Breast epithelium (tissue), 4 donors: ENCODE data around the gene TKT. TPM values are rescaled to one million over a fixed set of nuclear protein-coding genes. Genes with fewer than 3 reads are reported as not detected.

Source experiments
- DNase-seq, 2 donors: peaks; one replicate each; pipeline ENCODE4 v3.0.0-alpha.2; 2019; ENCODE audit warnings: low spot score in 2 of 2
- H3K27ac ChIP-seq, 2 donors: fragments of 200-600 bp; sonication (generic) in 1 of 2; one replicate each; pipeline ENCODE4 v1.5.1; 2016 to 2019; ENCODE audit warnings: mild to moderate bottlenecking in 1 of 2
- H3K27me3 ChIP-seq, 2 donors: fragments of 200-600 bp; sonication (generic) in 1 of 2; one replicate each; pipeline versions ENCODE4 v1.5.1 to v1.6.0; 2017 to 2019; ENCODE audit warnings: control low read depth in 1 of 2, mild to moderate bottlenecking in 1 of 2
- H3K36me3 ChIP-seq: fragments of 200-600 bp; one replicate; pipeline ENCODE4 v1.5.1; 2019
- H3K4me1 ChIP-seq, 2 donors: fragments of 200-600 bp; sonication (generic); one replicate each; pipeline ENCODE4 v1.5.1; 2016 to 2019; ENCODE audit warnings: control low read depth in 1 of 2
- H3K4me3 ChIP-seq, 3 donors: fragments of 200-600 bp; sonication (generic); 1 replicate in 2 of 3; 2 replicates in 1 of 3; pipeline ENCODE4 v1.5.1; 2016 to 2019; ENCODE audit warnings: mild to moderate bottlenecking in 3 of 3, moderate library complexity in 2 of 3
- H3K9me3 ChIP-seq, 2 donors: fragments of 200-600 bp; sonication (generic) in 1 of 2; one replicate each; pipeline ENCODE4 v1.5.1; 2016 to 2019; ENCODE audit warnings: control low read depth in 1 of 2
- POLR2A ChIP-seq: fragments of 450-650 bp; IDR thresholded peaks from one replicate; pipeline ENCODE4 v1.6.1; 2016; ENCODE audit warnings: antibody characterized with exemption, mild to moderate bottlenecking, moderate library complexity
- POLR2AphosphoS5 ChIP-seq, 3 donors: sonication (generic); formaldehyde crosslinking; IDR thresholded peaks; one replicate each; pipeline ENCODE4 v1.6.1; 2017; ENCODE audit warnings: antibody characterized with exemption in 3 of 3
- intact Hi-C: fragments of 100-400 bp; cut with DNase I; formaldehyde crosslinking; loops from one replicate; pipeline ENCODE4 v1.15.1; 2023; ENCODE audit warnings: low total_unique reads
- total RNA-seq, 3 donors: library from RNA; depleted of rRNA; stranded (reverse); fragments of >200 nt; gene quantifications; one replicate each; pipeline ENCODE4 v1.1.0, GENCODE V29; 2016
- TF ChIP-seq, protein P1 (sequence below), 3 donors: fragments of 450-650 bp; IDR thresholded peaks; one replicate each; pipeline ENCODE4 v1.5.1; 2016 to 2017; ENCODE audit warnings: antibody characterized with exemption in 3 of 3, mild to moderate bottlenecking in 3 of 3, moderate library complexity in 3 of 3

Gene TKT
- total RNA-seq, 3 donors from 2014 or later = 130 to 273 (median 131) TPM

DNA sequence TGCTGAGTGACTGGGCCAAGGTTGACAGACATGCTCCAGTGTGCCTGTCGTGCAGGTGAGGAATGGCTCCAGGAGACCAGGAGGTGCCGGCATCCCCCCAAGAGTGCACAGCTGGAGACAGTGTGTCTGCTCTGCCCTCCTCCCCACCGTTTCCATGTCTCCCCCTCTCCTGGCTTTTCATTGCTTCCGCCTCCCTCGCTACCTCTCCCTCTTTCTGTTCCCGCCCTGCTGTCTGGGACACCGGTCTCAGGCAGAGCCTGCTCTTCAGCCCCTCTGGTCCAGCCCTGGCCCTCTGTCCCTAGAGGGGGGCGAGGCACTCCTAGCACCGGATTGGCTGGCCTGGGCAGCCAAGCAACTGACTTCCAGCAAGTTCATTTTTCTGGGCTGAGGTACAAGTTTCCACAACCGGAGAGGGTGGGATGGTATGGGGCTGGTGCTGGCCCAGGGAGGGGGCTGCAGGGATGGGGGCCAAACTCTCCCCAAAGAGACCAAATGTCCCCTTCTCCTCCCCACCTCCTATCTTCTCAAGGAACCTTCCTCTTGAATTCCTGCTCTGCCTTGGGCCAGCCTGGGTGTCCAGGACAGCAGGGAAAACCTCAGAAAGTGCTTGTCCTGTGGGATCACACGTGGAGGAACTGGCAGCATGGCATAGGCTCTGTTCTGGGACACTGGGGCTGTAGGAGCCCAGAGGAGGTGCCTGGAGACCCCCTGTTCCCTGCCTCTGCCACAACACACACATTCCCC lies 62.2 kb downstream of the TKT start:
- H3K27ac ChIP-seq = peak overlapping the region in 1 of 2 donors; percentile 52
- no peak for DNase-seq
- H3K27me3 ChIP-seq = no peaks in the 10 kb centered on the region
- H3K9me3 ChIP-seq = no peaks in the 10 kb centered on the region
- H3K4me3 ChIP-seq = no peak overlapping the region
- H3K36me3 ChIP-seq = peaks cover 4% of the 10 kb centered on the region
- intact Hi-C loops = no loop called here
- peaks cover 0 to 5% of the 10 kb centered on the region in 2 donors for H3K4me1 ChIP-seq
- TF ChIP-seq, protein P1, sequence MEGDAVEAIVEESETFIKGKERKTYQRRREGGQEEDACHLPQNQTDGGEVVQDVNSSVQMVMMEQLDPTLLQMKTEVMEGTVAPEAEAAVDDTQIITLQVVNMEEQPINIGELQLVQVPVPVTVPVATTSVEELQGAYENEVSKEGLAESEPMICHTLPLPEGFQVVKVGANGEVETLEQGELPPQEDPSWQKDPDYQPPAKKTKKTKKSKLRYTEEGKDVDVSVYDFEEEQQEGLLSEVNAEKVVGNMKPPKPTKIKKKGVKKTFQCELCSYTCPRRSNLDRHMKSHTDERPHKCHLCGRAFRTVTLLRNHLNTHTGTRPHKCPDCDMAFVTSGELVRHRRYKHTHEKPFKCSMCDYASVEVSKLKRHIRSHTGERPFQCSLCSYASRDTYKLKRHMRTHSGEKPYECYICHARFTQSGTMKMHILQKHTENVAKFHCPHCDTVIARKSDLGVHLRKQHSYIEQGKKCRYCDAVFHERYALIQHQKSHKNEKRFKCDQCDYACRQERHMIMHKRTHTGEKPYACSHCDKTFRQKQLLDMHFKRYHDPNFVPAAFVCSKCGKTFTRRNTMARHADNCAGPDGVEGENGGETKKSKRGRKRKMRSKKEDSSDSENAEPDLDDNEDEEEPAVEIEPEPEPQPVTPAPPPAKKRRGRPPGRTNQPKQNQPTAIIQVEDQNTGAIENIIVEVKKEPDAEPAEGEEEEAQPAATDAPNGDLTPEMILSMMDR (IDR thresholded peaks at IDR 0.05) = no peak
- TF ChIP-seq POLR2A (no peak), POLR2AphosphoS5 (IDR thresholded peaks at IDR 0.05) (no peak)

DNA sequence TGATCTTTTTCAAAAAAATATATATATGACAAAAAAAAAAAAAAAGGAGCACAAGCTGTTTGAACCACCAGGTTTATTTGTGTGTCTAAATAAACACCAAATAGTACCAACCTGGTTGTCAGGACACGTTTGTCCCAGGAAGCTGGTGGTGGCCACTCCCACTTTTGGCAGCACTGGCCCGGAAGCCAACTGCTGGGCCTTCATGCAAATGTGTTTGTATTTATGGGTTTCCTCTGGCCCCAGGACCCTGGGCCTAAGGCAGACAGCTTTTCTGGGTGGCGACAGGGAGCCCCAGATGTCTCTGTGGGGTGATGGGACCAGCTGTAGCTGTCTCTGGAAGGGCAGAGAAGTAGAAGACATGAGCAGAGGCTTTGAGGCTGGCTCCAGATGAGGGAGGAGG lies 63.2 kb downstream of the TKT start:
- H3K4me3 ChIP-seq = no peak overlapping the region
- no peaks in the 10 kb centered on the region for H3K9me3 ChIP-seq
- TF ChIP-seq POLR2A (no peak), POLR2AphosphoS5 (IDR thresholded peaks at IDR 0.05) (no peak)
- TF ChIP-seq, protein P1 (IDR thresholded peaks at IDR 0.05) = no peak
- peaks cover 0 to 5% of the 10 kb centered on the region in 2 donors for H3K4me1 ChIP-seq
- peaks cover 6% of the 10 kb centered on the region for H3K36me3 ChIP-seq
- peak in 1 of 2 donors; percentile 37 for DNase-seq
- peak overlapping the region in 1 of 2 donors; percentile 25 for H3K27ac ChIP-seq
- no peaks in the 10 kb centered on the region for H3K27me3 ChIP-seq
- intact Hi-C loops = no loop called here

DNA sequence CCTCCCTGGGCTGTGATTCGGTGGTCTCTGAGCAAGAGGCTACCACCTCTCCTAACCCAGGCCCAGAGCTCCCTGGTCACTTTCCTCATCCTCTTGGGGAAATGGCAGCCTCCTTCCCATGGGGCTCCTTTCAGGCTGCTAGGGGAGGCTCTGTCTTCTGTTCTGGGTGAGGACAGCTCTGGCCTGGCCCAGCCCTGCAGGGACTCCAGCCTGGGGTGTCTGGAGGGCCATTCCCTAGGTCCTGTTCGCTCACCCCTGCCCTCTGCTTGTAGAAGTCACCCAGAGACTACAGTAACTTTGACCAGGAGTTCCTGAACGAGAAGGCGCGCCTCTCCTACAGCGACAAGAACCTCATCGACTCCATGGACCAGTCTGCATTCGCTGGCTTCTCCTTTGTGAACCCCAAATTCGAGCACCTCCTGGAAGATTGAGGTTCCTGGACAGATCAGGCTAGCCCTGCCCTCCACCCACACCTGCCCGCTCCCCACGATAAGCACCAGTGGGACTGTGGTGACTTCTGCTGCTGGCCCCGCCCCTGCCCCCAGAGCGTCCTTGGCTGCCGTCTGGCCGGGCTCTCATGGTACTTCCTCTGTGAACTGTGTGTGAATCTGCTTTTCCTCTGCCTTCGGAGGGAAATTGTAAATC lies 63.9 kb downstream of the TKT start:
- Histone ChIP-seq H3K36me3 (peaks cover 6% of the 10 kb centered on the region), H3K27ac (no peak overlapping the region), H3K4me1 (peaks cover 0 to 5% of the 10 kb centered on the region in 2 donors), H3K4me3 (no peak overlapping the region), H3K27me3 (no peaks in the 10 kb centered on the region), H3K9me3 (no peaks in the 10 kb centered on the region)
- TF ChIP-seq POLR2A (no peak), POLR2AphosphoS5 (IDR thresholded peaks at IDR 0.05) (no peak)
- TF ChIP-seq, protein P1 (IDR thresholded peaks at IDR 0.05) = no peak
- intact Hi-C loops = no loop called here
- DNase-seq = no peak

DNA sequence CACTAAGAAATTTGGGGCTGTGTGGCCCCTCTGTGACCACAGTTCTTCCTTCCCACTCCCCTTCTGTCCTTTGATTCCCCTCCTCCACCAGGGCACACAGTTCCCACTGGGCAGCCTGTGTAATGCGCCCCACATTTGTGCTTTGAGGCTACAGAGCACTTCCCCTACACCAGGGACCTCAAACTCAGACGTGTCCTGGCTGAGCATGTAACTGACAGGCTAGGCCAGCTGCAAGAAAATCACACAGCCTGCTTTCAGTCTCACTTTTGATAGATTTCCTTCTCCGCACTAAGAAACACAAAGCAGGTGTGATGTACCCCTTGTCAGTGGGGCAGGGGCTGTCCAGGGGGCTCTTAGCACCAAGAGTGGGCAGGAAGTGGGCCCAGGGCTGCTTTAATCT lies 65.2 kb downstream of the TKT start:
- H3K9me3 ChIP-seq = no peaks in the 10 kb centered on the region
- H3K27ac ChIP-seq = no peak overlapping the region
- H3K4me3 ChIP-seq = no peak overlapping the region
- DNase-seq = no peak
- TF ChIP-seq, protein P1 (IDR thresholded peaks at IDR 0.05) = no peak
- TF ChIP-seq POLR2AphosphoS5 (IDR thresholded peaks at IDR 0.05) (no peak), POLR2A (no peak)
- H3K4me1 ChIP-seq = peaks cover 0 to 3% of the 10 kb centered on the region in 2 donors
- H3K36me3 ChIP-seq = peaks cover 6% of the 10 kb centered on the region
- intact Hi-C loops = no loop called here
- no peaks in the 10 kb centered on the region for H3K27me3 ChIP-seq

DNA sequence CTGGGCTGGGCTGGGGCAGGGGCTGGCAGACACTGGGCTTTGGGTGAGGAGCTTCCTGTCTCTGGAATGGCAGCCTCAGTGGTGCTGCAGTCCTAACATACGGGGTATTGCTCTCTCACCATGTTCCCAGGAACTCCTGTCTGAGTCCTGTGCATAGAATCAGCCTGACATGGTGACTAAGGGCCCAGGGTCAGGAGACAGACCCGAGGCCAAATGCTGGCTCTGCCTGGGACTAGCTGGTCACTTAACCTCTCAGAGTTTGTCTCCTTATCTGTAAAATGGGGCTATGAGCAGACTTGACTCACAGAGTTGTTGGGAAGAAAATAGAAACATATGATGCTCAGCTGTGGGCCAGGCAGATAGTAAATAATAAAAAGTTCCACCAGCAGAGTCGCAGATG lies 66.5 kb downstream of the TKT start:
- TF ChIP-seq, protein P1 (IDR thresholded peaks at IDR 0.05) = no peak
- no peak for TF ChIP-seq POLR2A
- no peak for TF ChIP-seq POLR2AphosphoS5 (IDR thresholded peaks at IDR 0.05)
- Histone ChIP-seq H3K4me3 (no peak overlapping the region), H3K36me3 (peaks cover 6% of the 10 kb centered on the region), H3K9me3 (no peaks in the 10 kb centered on the region), H3K27me3 (no peaks in the 10 kb centered on the region), H3K4me1 (no peaks in the 10 kb centered on the region), H3K27ac (no peak overlapping the region)
- no peak for DNase-seq
- intact Hi-C loops = no loop called here
